ENCODE measurements around the gene RFX3. TPM values are rescaled to one million over a fixed set of nuclear protein-coding genes. Genes with fewer than 3 reads are reported as not detected.

The RFX3 gene
- total and polyA plus RNA-seq, 2 donors (not counting 1 experiment from before 2014, with no cell fraction given): 2.8 to 3.1 TPM

GRCh38 chr9:3331801-3332200, 194.0 kb downstream of the RFX3 start:
- TF ChIP-seq CTCF (conservative IDR thresholded peaks at IDR 0.05 in 1 of 2, IDR thresholded peaks at IDR 0.05 in 1 of 2; ENCODE audit: low read depth in 1 of 2, low read length in 2 of 2) (peak in 1 of 2 donors; percentile 49), EZH2 (IDR thresholded peaks at IDR 0.05; ENCODE audit: low read length, missing control alignments) (no peak)
- Histone ChIP-seq H3K79me2 (ENCODE audit: control insufficient read depth, insufficient read depth, low read length) (no peaks in the 10 kb centered on the region), H3K27ac (ENCODE audit: insufficient read depth, low read length) (no peak overlapping the region), H3K27me3 (ENCODE audit: control insufficient read depth, insufficient read depth, low read length) (no peaks in the 10 kb centered on the region), H3K36me3 (ENCODE audit: control insufficient read depth, insufficient read depth, low read length) (no peaks in the 10 kb centered on the region), H4K20me1 (ENCODE audit: control insufficient read depth, extremely low read depth, insufficient read depth, low read length) (no peaks in the 10 kb centered on the region), H3K9me3 (ENCODE audit: control insufficient read depth, insufficient read depth, low read depth, low read length) (no peaks in the 10 kb centered on the region), H3K4me1 (ENCODE audit: control insufficient read depth, extremely low read depth, insufficient read depth, low read length) (peaks cover 2% of the 10 kb centered on the region), H3K9ac (ENCODE audit: insufficient read depth, low read length) (no peak overlapping the region), H3K4me2 (ENCODE audit: extremely low read depth, insufficient read depth, low read length) (no peak overlapping the region), H2AFZ (ENCODE audit: low read length) (no peak overlapping the region), H3K4me3 (replicated peaks in 1 of 4; ENCODE audit: control extremely low read depth in 1 of 4, insufficient read depth in 1 of 4, low read depth in 3 of 4, low read length in 4 of 4) (no peak overlapping the region)
- peak in 1 of 2 donors; percentile 11 for DNase-seq (ENCODE audit: low read depth in 2 of 2)

GRCh38 chr9:3330792-3331420, 194.9 kb downstream of the RFX3 start:
- Histone ChIP-seq H3K9ac (ENCODE audit: insufficient read depth, low read length) (no peak overlapping the region), H3K36me3 (ENCODE audit: control insufficient read depth, insufficient read depth, low read length) (no peaks in the 10 kb centered on the region), H3K27ac (ENCODE audit: insufficient read depth, low read length) (no peak overlapping the region), H3K4me3 (replicated peaks in 1 of 4; ENCODE audit: control extremely low read depth in 1 of 4, insufficient read depth in 1 of 4, low read depth in 3 of 4, low read length in 4 of 4) (no peak overlapping the region), H2AFZ (ENCODE audit: low read length) (no peak overlapping the region), H3K27me3 (ENCODE audit: control insufficient read depth, insufficient read depth, low read length) (no peaks in the 10 kb centered on the region), H3K4me1 (ENCODE audit: control insufficient read depth, extremely low read depth, insufficient read depth, low read length) (peaks cover 2% of the 10 kb centered on the region), H4K20me1 (ENCODE audit: control insufficient read depth, extremely low read depth, insufficient read depth, low read length) (no peaks in the 10 kb centered on the region), H3K4me2 (ENCODE audit: extremely low read depth, insufficient read depth, low read length) (no peak overlapping the region), H3K79me2 (ENCODE audit: control insufficient read depth, insufficient read depth, low read length) (no peaks in the 10 kb centered on the region), H3K9me3 (ENCODE audit: control insufficient read depth, insufficient read depth, low read depth, low read length) (no peaks in the 10 kb centered on the region)
- DNase-seq (ENCODE audit: low read depth in 2 of 2): peak in 1 of 2 donors; percentile 87
- no peak for TF ChIP-seq EZH2 (IDR thresholded peaks at IDR 0.05; ENCODE audit: low read length, missing control alignments)
- no peak for TF ChIP-seq CTCF (conservative IDR thresholded peaks at IDR 0.05 in 1 of 2, IDR thresholded peaks at IDR 0.05 in 1 of 2; ENCODE audit: low read depth in 1 of 2, low read length in 2 of 2)

GRCh38 chr9:3329361-3329760, 196.4 kb downstream of the RFX3 start:
- no peak overlapping the region for H3K27ac ChIP-seq (ENCODE audit: insufficient read depth, low read length)
- no peaks in the 10 kb centered on the region for H4K20me1 ChIP-seq (ENCODE audit: control insufficient read depth, extremely low read depth, insufficient read depth, low read length)
- no peaks in the 10 kb centered on the region for H3K79me2 ChIP-seq (ENCODE audit: control insufficient read depth, insufficient read depth, low read length)
- no peak overlapping the region for H3K4me2 ChIP-seq (ENCODE audit: extremely low read depth, insufficient read depth, low read length)
- no peak overlapping the region for H2AFZ ChIP-seq (ENCODE audit: low read length)
- H3K4me1 ChIP-seq (ENCODE audit: control insufficient read depth, extremely low read depth, insufficient read depth, low read length): peaks cover 2% of the 10 kb centered on the region
- H3K27me3 ChIP-seq (ENCODE audit: control insufficient read depth, insufficient read depth, low read length): no peaks in the 10 kb centered on the region
- no peaks in the 10 kb centered on the region for H3K9me3 ChIP-seq (ENCODE audit: control insufficient read depth, insufficient read depth, low read depth, low read length)
- no peak for TF ChIP-seq CTCF (conservative IDR thresholded peaks at IDR 0.05 in 1 of 2, IDR thresholded peaks at IDR 0.05 in 1 of 2; ENCODE audit: low read depth in 1 of 2, low read length in 2 of 2)
- no peak for TF ChIP-seq EZH2 (IDR thresholded peaks at IDR 0.05; ENCODE audit: low read length, missing control alignments)
- no peaks in the 10 kb centered on the region for H3K36me3 ChIP-seq (ENCODE audit: control insufficient read depth, insufficient read depth, low read length)
- peak; percentile 25 to 44 for DNase-seq (ENCODE audit: low read depth in 2 of 2)
- no peak overlapping the region for H3K9ac ChIP-seq (ENCODE audit: insufficient read depth, low read length)
- H3K4me3 ChIP-seq (replicated peaks in 1 of 4; ENCODE audit: control extremely low read depth in 1 of 4, insufficient read depth in 1 of 4, low read depth in 3 of 4, low read length in 4 of 4): no peak overlapping the region
